Left ventricle myocardium inferior (tissue), 1 donor: ENCODE measurements around the gene LILRB4. TPM values are rescaled to one million over a fixed set of nuclear protein-coding genes. Genes with fewer than 3 reads are reported as not detected.
A peak's percentile ranks its signal among the peaks of the same experiment; 100 is the strongest.

ENCODE experiments used
- DNase-seq: peaks from one replicate; pipeline ENCODE4 v3.0.0-alpha.2; 2020
- H3K27ac ChIP-seq: fragments of 200-600 bp; replicated peaks from 2 replicates; pipeline ENCODE4 v1.8.0; 2021
- H3K27me3 ChIP-seq: fragments of 200-600 bp; 2 replicates; pipeline ENCODE4 v1.8.0; 2021; ENCODE audit warnings: low read depth
- H3K36me3 ChIP-seq: fragments of 200-600 bp; 2 replicates; pipeline ENCODE4 v1.8.0; 2021
- H3K4me1 ChIP-seq: fragments of 200-600 bp; 2 replicates; pipeline ENCODE4 v1.8.0; 2021
- H3K4me3 ChIP-seq: fragments of 200-600 bp; 2 replicates; pipeline ENCODE4 v1.8.0; 2021; ENCODE audit warnings: mild to moderate bottlenecking, moderate library complexity
- H3K9me3 ChIP-seq: fragments of 200-600 bp; replicated peaks from 2 replicates; pipeline ENCODE4 v1.8.0; 2021
- CTCF ChIP-seq: fragments of 200-600 bp; IDR thresholded peaks from 2 replicates; pipeline ENCODE4 v1.8.0; 2021; ENCODE audit warnings: antibody characterized with exemption, mild to moderate bottlenecking, borderline replicate concordance
- intact Hi-C: fragments of 100-400 bp; cut with micrococcal nuclease; formaldehyde crosslinking; loops from one replicate; pipeline ENCODE4 v1.11.0; 2022
- long read RNA-seq: library from polyadenylated mRNA; unstranded; transcript quantifications from one replicate; pipeline ENCODE4 v2.0.0, GENCODE V29; 2021
- total RNA-seq: library from RNA; stranded (reverse); fragmentation: NEBNext Ultra II Directional; extraction: Animal tissue kit (Norgen Biotek cat#: 25700); gene quantifications from one replicate; pipeline ENCODE4 v1.2.1, GENCODE V29; 2021
- donor health status: DM: no; HTN: yes; CAD: no; lungs with severe emphysema.

Gene LILRB4
- total RNA-seq: 4.0 TPM
- long read RNA-seq, partial matches to known transcripts: 1 of 3 reads
- long read RNA-seq, other reads (novel, unspliced or antisense): 1 of 3 reads

- H3K9me3 ChIP-seq: peaks cover 10% of the 10 kb centered on the region
- no peaks in the 10 kb centered on the region for H3K4me1 ChIP-seq
- intact Hi-C loops: no loop called here
- no peak for TF ChIP-seq CTCF
- H3K4me3 ChIP-seq: peak within 1 kb of the TSS; percentile 37
- no peaks in the 10 kb centered on the region for H3K36me3 ChIP-seq
- peak; percentile 40 for DNase-seq
- peaks cover 65% of the 10 kb centered on the region for H3K27me3 ChIP-seq
- no peak within 1 kb of the TSS for H3K27ac ChIP-seq
These were observed at the start of gene LILRB4 for GRCh38 chr19:54662730-54663129. Gene LILRB4 (plus strand): TSS chr19:54662985. CDS start chr19:54663034, 49 bp downstream.

GRCh38 chr19:54614726-54615125 lies 48.1 kb upstream of the LILRB4 start:
- no peaks in the 10 kb centered on the region for H3K4me1 ChIP-seq
- H3K36me3 ChIP-seq: no peaks in the 10 kb centered on the region
- intact Hi-C loops: no loop called here
- no peak overlapping the region for H3K4me3 ChIP-seq
- peaks cover 56% of the 10 kb centered on the region for H3K9me3 ChIP-seq
- DNase-seq: no peak
- no peak for TF ChIP-seq CTCF
- no peak overlapping the region for H3K27ac ChIP-seq
- H3K27me3 ChIP-seq: no peaks in the 10 kb centered on the region

- no peak overlapping the region for H3K27ac ChIP-seq
- H3K9me3 ChIP-seq: peaks cover 43% of the 10 kb centered on the region
- no peaks in the 10 kb centered on the region for H3K36me3 ChIP-seq
- no peak for DNase-seq
- intact Hi-C loops: no loop called here
- no peaks in the 10 kb centered on the region for H3K4me1 ChIP-seq
- H3K4me3 ChIP-seq: no peak overlapping the region
- TF ChIP-seq CTCF: no peak
- H3K27me3 ChIP-seq: no peaks in the 10 kb centered on the region
These were observed 46.7 kb upstream of the LILRB4 start for GRCh38 chr19:54616057-54616456.

GRCh38 chr19:54616821-54617560 lies 45.8 kb upstream of the LILRB4 start:
- no peak for DNase-seq
- Histone ChIP-seq H3K27me3 (no peaks in the 10 kb centered on the region), H3K9me3 (peaks cover 33% of the 10 kb centered on the region), H3K27ac (no peak overlapping the region), H3K4me3 (no peak overlapping the region), H3K4me1 (no peaks in the 10 kb centered on the region), H3K36me3 (no peaks in the 10 kb centered on the region)
- intact Hi-C loops: no loop called here
- no peak for TF ChIP-seq CTCF

GRCh38 chr19:54620464-54620863 lies 42.3 kb upstream of the LILRB4 start:
- Histone ChIP-seq H3K27me3 (no peaks in the 10 kb centered on the region), H3K27ac (no peak overlapping the region), H3K4me3 (no peak overlapping the region), H3K36me3 (no peaks in the 10 kb centered on the region), H3K9me3 (peaks cover 7% of the 10 kb centered on the region), H3K4me1 (no peaks in the 10 kb centered on the region)
- DNase-seq: no peak
- TF ChIP-seq CTCF: no peak
- intact Hi-C loops: no loop called here
